ENCODE measurements around the gene P4HA1.
"Not testable (repeated sequence)": the region's sequence is repeated elsewhere in the genome, so short reads cannot be mapped to it uniquely, and the experiment has no call there.

The P4HA1 gene

DNA sequence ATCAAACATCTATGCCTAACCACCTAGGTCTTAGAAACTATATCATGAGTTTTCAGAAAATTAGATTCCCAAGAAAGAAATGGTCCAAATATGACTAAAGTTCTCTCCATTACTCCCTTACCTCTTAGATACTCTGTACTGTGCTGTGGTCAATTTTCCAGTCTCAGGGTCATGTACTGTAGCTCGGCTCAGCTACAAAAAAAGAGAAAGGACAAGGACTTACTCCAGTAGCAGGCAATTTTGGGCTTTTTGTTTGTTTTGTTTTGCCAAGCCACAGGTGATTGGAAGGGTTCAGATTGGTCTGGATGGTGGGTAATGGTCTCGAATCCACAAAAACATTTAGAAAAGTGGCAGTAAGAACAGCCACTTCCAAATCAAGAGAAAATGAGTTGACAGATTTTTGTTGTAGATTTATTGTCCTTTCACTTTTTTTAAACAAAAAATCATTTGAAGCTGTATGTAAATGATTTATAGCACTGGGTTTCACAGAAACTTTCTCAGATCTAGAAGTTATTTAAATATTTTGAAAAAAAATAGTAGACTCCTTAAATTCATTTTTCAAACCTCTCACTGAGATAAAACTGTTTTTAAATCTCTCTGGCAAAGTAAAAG lies 52.8 kb downstream of the P4HA1 start:
- DNase-seq (ENCODE audit: low read depth in 2 of 2) = no peak

DNA sequence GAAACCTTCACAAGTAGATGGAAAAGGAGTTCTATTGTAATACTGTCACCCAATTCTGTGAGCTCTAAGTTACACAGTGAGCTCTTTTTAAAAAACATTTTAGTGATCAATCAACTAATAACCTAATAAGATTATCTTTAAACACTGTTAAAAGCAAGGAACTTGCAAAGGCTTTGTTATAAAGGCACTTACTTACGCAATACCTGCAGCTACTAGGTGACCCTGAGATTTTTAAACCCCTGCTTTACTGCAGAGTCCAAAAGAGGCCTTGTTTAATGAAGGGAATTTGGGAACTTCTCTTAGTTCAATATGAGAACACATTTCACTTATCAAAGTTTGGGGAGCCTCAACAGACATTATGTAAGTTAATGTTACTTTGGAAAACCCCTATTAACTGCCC lies 53.3 kb downstream of the P4HA1 start:
- DNase-seq (ENCODE audit: low read depth in 2 of 2) = no peak

DNA sequence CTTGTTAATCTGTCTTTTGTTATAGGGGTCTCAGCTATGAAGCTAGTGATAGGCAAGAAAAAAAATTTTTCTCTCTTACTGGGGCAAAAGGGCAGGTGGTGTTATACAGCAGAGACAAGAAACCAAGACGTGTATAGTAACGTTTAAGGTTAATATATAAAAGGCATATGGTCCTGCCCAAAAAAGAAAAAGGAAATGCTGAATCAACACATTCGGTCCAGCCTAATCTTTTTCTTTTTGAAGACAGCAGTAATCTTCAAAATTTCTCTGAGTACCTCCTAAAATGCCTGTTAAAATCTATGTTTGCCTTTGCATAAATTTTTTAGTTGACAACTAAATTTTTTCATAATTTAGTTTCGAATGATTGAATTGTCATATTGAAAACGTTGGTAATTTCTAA lies 54.5 kb downstream of the P4HA1 start:
- DNase-seq (ENCODE audit: low read depth in 2 of 2) = no peak

DNA sequence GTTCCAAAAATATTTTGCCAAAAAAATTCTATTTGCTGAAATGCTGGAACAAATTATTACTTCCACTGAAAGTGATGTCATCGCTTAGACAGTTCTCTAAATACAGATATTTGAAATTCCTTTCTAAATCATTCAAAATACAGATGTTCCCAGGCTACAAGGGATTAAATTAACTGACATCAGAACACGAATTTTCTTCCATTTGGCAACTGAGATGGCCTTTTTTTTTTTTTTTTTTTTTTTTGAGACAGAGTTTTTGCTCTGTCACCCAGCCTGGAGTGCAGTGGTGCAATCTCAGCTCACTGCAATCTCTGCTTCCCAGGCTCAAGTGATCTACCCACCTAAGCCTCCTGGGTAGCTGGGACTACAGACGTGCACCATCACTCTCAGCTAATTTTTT lies 57.0 kb downstream of the P4HA1 start:
- DNase-seq (ENCODE audit: low read depth in 2 of 2) = no peak

- DNase-seq (ENCODE audit: low read depth in 2 of 2) = not testable (repeated sequence)
These were observed 60.4 kb downstream of the P4HA1 start for GRCh38 chr10:73036285-73036684.

GRCh38 chr10:73032536-73032935 lies 64.1 kb downstream of the P4HA1 start:
- DNase-seq (ENCODE audit: low read depth in 2 of 2) = no peak

DNA sequence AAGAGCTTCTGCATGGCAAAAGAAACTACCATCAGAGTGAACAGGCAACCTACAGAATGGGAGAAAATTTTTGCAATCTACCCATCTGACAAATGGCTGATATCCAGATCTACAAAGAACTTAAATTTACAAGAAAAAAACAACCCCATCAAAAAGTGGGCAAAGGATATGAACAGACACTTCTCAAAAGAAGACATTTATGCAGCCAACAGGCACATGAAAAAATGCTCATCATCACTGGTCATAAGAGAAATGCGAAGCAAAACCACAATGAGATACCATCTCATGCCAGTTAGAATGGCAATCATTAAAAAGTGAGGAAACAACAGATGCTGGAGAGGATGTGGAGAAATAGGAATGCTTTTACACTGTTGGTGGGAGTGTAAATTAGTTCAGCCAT lies 70.0 kb downstream of the P4HA1 start:
- DNase-seq (ENCODE audit: low read depth in 2 of 2) = not testable (repeated sequence)

- DNase-seq (ENCODE audit: low read depth in 2 of 2) = not testable (repeated sequence)
These were observed 73.1 kb downstream of the P4HA1 start for GRCh38 chr10:73023455-73024070.

- DNase-seq (ENCODE audit: low read depth in 2 of 2) = not testable (repeated sequence)
These were observed 73.7 kb downstream of the P4HA1 start for GRCh38 chr10:73022961-73023360.

GRCh38 chr10:73021538-73022164 lies 75.0 kb downstream of the P4HA1 start:
- not testable (repeated sequence) for DNase-seq (ENCODE audit: low read depth in 2 of 2)

GRCh38 chr10:73021050-73021449 lies 75.6 kb downstream of the P4HA1 start:
- DNase-seq (ENCODE audit: low read depth in 2 of 2) = no peak

GRCh38 chr10:73019100-73019499 lies 77.6 kb downstream of the P4HA1 start:
- DNase-seq (ENCODE audit: low read depth in 2 of 2) = no peak

DNA sequence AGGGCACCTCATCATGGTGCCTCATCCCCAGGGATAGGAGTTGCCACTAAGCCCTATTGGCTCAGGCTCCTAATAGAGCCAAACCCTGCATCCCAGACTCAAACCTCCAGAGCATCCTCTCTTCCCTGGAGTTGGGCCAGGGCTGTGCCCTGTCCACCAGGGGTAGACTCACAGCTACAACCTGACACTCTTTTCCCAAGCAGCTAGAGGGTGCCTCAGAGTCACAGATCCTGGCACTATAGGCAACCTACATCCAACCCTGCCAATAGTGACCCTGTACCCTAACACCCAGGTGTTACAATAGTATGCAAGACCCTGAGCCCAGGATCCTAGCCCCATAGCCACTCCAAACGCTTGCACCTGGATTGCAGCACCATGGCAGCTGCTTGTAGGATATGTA lies 78.0 kb downstream of the P4HA1 start:
- no peak for DNase-seq (ENCODE audit: low read depth in 2 of 2)

- no peak for DNase-seq (ENCODE audit: low read depth in 2 of 2)
These were observed 78.6 kb downstream of the P4HA1 start for GRCh38 chr10:73017955-73018480.

GRCh38 chr10:73015779-73016178 lies 80.9 kb downstream of the P4HA1 start:
- no peak for DNase-seq (ENCODE audit: low read depth in 2 of 2)

GRCh38 chr10:73003822-73004221 lies 92.8 kb downstream of the P4HA1 start:
- DNase-seq (ENCODE audit: low read depth in 2 of 2) = no peak

DNA sequence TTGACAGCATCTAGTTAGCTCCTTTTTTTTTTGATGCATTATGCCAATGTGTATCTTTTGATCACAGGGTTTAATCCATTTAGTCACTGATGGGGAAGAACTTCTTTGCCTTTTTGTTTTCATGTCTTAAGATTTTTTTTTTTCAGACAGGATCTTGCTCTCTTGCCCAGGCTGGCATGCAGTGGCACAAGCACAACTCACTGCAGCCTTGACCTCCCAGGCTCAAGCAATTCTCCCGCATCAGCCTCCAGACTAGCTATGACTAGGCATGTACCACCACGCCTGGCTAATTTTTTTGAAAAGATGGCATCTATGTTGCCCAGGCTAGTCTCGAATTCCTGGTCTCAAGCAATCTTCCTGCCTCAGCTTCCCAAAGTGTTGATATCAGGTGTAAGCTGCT lies 95.7 kb downstream of the P4HA1 start:
- no peak for DNase-seq (ENCODE audit: low read depth in 2 of 2)

DNA sequence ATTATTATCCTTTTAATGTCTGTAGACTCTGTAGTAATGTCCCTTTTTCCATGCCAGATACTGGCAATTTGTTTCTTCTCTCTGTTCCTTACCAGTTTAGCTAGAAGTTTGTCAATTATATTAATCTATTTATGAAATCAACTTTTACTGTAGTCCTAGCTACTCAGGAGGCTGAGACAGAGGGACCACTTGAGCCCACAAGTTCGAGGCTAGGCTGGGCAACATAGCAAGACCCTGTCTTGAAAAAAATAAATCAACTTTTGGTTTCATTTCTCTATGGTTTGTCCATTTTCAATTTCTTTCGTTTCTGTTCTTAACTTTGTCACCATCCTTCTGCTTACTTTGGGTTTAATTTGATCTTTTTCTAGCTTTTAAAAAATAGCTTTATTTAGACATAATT lies 99.6 kb downstream of the P4HA1 start:
- DNase-seq (ENCODE audit: low read depth in 2 of 2) = no peak

DNA sequence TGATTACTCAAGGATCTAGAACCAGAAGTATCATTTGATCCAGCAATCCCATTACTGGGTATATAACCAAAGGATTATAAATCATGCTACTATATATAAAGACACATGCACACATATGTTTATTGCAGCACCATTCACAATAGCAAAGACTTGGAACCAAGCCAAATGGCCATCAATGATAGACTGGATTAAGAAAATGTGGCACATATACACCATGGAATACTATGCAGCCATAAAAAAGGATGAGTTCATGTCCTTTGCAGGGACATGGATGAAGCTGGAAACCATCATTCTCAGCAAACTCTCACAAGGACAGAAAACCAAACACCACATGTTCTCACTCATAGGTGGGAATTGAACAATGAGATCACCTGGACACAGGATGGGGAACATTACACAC lies 101.2 kb downstream of the P4HA1 start:
- DNase-seq (ENCODE audit: low read depth in 2 of 2) = not testable (repeated sequence)

GRCh38 chr10:72989771-72990170 lies 106.9 kb downstream of the P4HA1 start:
- not testable (repeated sequence) for DNase-seq (ENCODE audit: low read depth in 2 of 2)

DNA sequence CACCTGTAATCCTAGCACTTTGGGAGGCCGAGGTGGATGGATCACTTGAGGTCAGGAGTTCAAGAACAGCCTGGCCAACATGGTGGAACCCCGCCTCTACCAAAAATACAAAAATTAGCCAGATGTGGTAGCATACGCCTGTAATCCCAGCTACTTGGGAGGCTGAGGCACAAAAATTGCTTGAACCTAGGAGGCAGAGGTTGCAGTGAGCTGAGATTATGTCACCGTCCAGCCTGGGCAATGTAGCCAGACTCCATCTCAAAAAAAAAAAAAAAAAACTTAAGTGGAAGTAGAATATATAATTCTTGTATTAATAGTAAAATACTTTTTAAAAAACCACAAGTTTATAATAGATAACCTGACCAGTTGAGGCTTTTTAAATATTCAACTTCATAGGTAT lies 112.0 kb downstream of the P4HA1 start:
- not testable (repeated sequence) for DNase-seq (ENCODE audit: low read depth in 2 of 2)

DNA sequence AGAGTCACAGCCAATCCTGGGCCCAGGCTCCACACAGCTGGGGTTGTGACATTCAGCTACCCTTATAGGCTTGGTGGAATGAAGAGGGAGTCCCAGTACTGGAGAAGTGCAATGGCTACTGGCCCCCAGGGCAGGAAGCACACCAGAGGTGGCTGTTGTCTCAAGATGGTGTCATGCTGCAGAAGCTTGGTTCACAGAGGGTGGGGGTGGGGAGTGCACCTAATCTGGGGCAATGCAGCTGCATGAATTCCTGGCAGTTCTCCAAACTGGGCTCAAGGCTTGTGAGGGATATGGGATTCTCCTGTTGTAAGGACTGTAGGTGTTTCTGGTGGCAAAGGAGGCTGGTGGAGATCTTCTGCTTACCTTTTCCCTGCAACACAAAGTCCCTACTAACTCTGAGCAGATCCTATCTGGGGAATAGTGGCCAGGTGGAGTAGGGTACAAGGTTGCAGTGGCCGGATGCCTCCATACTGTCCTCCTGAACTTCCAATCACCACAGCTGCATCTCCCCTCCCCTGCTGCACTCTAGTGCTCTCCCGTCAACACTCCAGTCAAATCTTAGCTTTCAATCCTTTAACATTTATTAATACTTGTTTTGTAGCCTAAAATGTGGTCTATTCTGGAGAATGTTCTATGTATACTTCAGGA lies 114.7 kb downstream of the P4HA1 start:
- no peak for DNase-seq (ENCODE audit: low read depth in 2 of 2)
